Testis (tissue), 2 donors: Measurements from ENCODE around the gene EPC1.

Experiments
- POLR2A ChIP-seq: fragments of 450-650 bp; IDR thresholded peaks from one replicate; pipeline ENCODE4 v1.6.1; 2017; ENCODE audit warnings: antibody characterized with exemption, mild to moderate bottlenecking, moderate library complexity
- TF ChIP-seq, protein P1 (sequence below), 3 experiments: fragments of 450-650 bp in 2 of 3; fragments of 200-600 bp in 1 of 3; sonication (generic) in 1 of 3; IDR thresholded peaks; one replicate each; pipeline ENCODE4 v1.5.1; 2016 to 2019; ENCODE audit warnings: antibody characterized with exemption in 3 of 3, mild to moderate bottlenecking in 2 of 3, moderate library complexity in 1 of 3

DNA sequence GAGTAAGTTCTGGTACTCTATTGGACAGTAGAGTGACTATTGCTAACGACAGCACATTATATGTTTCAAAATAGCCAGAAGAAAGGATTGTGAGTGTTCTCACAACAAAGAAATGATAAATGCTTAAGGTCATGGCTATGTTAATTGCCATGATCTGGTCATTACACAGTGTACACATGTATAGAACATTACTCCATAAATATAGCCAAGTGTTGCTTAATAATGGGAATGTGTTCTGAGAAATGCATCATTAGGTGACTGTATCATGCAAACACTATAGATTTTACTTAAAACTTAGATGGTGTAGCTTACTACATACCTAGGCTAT lies 19.6 kb downstream of the EPC1 start:
- TF ChIP-seq, protein P1, sequence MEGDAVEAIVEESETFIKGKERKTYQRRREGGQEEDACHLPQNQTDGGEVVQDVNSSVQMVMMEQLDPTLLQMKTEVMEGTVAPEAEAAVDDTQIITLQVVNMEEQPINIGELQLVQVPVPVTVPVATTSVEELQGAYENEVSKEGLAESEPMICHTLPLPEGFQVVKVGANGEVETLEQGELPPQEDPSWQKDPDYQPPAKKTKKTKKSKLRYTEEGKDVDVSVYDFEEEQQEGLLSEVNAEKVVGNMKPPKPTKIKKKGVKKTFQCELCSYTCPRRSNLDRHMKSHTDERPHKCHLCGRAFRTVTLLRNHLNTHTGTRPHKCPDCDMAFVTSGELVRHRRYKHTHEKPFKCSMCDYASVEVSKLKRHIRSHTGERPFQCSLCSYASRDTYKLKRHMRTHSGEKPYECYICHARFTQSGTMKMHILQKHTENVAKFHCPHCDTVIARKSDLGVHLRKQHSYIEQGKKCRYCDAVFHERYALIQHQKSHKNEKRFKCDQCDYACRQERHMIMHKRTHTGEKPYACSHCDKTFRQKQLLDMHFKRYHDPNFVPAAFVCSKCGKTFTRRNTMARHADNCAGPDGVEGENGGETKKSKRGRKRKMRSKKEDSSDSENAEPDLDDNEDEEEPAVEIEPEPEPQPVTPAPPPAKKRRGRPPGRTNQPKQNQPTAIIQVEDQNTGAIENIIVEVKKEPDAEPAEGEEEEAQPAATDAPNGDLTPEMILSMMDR (IDR thresholded peaks at IDR 0.05): no peak
- no peak for TF ChIP-seq POLR2A
